SH-SY5Y (cell line): ENCODE data around the gene BRD1.

Experiments
- GATA2 ChIP-seq: IDR thresholded peaks from 2 replicates; pipeline ENCODE4 v1.6.1; 2011; ENCODE audit warnings: mild to moderate bottlenecking, low read depth, low read length
- GATA3 ChIP-seq: IDR thresholded peaks from 2 replicates; pipeline ENCODE4 v1.6.1; 2011; ENCODE audit warnings: low read depth, mild to moderate bottlenecking, low read length, moderate library complexity

The BRD1 gene

DNA sequence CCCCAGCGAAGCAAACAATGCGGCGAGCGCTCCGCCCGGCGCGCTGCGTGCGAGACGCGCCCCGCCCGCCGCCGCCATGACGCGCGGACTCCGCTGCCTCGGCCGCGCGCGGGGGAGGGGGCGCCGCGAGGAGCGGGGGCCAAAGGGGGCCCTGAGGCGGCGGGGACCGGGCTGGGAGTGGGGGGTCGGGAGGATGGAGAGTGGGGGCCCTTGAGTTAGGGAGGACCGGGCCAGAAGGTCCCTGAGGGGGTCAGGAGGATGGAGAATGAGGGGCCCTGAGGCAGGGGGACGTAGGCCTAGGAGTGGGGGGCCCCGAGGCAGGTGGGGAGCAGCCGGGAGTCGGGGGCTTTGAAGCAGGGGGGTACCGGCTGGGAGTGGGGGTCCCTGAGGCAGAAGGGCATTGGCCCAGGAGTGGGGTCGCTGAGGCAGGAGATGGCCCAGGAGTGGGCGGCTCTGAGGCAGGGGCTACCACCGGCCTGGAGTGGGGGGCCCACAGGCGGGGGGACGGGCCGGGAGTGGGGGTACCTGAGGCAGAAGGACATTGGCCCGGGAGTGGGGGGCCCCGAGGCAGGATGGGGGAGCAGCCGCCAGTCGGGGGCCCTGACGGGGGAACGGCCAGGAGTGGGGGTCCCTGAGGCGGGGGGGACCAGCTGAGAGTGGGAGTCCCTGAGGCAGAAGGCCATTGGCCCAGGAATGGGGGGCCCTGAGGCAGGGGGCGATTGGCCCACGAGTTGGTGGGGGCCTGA is at the start of gene BRD1:
Gene BRD1, minus strand, starts transcription at position 21 of the 746 bp plus-strand sequence. CDS start 3,556 bp downstream, outside the sequence.
- no peak for TF ChIP-seq GATA2
- TF ChIP-seq GATA3 = no peak

- TF ChIP-seq GATA3 = no peak
- TF ChIP-seq GATA2 = no peak
Observed at GRCh38 chr22:49873228-49873940, 45.7 kb upstream of the BRD1 start.

DNA sequence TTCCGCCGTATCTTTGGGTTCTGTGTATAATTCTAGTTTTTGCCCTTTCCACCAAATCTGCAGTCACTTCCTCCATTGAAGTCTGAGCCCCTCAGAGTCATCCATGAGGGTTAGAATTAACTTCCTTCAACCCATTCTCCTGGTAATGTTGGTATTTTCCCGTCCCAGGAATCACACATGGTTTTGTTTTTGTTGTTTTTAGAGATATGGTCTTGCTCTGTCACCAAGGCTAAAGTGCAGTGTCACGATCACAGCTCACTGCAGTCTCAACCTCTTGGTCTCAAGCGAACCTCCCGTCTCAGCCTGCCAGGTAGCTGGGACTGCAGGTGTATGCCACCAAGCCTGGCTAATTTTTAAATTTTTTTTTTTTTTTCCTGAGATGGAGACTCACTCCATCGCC is 44.7 kb upstream of the BRD1 start:
- TF ChIP-seq GATA2 (no peak), GATA3 (no peak)

DNA sequence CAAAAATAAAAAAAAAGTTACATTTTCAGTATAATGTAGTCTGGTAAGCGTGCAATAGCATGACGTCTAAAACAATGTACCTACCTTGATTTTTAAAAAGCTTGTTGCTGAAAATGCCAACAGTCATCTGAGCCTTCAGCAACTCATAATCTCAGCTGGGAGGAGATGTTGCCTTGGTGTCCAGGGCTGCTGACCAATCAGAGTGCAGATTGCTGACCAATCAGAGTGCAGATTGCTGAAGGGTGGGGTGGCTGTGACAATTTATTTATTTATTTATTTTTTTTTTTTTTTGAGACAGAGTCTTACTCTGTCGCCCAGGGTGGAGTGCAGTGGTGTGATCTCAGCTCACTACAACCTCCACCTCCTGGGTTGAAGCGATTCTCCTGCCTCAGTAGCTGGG is 43.8 kb upstream of the BRD1 start:
- TF ChIP-seq GATA3 (no peak), GATA2 (no peak)

DNA sequence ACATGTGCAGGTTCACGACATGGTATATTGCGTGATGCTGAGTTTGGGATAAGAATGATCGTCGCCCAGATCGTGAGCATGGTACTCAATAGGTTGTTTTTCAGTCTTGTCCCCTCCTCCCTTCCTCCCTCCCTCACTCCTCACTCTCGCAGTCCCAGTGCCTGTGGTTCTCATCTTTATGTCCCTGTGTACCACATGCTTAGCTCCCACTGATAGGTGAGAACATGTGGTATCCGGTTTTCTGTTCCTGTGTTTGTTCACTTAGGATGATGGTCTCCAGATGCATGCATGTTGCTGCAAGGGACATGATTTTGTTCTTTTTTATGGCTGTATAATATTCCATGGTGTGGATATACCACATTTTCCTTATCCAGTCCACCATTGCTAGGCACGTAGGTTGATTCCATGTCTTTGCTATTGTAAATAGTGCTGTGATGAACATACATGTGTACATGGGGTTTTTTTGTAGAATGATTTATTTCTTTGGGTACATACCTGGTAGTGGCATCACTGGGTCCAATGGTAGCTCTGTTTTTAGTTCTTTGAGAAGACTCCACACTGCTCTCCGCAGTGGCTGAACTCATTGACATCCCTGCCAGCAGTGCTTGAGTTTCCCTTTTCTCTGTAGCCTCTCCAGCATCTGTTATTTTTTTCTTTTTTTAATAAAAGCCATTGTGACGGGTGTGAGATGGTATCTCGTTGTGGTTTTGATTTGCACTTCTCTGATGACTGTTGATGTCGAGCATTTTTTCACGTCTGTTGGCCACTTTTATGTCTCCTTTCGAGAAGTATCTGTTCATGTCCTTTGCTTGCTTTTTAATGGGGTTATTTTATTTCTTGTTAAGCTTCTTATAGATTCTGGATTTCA is 42.4 kb upstream of the BRD1 start:
- TF ChIP-seq GATA2 = no peak
- no peak for TF ChIP-seq GATA3

GRCh38 chr22:49869086-49869830 is 41.6 kb upstream of the BRD1 start:
- TF ChIP-seq GATA3 (no peak), GATA2 (no peak)

DNA sequence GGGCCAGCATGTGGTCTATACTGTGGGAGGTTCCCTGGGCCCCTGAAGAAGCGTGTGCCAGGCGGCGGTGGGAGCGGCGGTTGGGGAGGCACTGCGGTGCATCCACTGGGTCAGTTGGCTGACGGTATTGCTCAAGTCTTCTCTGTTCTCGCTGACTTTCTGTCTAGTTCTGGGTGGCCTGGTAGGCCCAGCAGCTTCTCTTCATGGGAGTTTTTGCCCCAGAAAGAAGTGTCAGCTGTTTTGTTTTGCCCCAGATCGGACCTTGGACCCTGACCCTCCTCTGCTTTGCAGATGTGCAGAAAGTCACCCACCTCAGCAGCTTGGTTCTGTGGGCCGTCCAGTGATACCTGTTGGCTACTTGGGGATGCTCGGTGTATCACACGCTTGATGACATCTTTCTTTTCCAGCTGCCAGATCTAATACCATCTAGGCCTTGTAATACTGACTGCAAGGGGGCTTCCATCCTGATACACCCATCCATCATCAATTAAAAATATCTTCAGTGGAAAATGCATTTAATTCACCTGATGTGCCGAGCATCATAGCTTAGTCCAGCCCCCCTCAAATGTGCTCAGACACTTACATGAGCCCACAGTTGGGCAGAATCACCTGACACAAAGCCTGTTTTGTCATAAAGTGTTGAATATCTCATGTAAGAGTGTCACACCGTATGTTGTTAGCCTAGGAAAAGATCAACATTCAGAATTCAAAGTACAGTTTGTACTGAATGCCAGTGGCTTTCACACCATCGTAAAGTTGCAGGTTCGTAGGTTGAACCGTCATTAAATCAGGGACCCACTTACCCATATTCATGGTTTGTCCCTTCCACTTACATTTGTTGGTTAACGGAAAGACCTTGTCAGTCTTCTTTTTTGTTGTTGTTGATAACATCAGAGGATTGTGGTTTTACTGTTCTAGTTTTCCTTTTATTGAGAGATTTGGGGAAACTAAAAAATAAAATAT is 39.9 kb upstream of the BRD1 start:
- TF ChIP-seq GATA3 (no peak), GATA2 (no peak)

GRCh38 chr22:49866646-49867045 is 39.0 kb upstream of the BRD1 start:
- TF ChIP-seq GATA3 (no peak), GATA2 (no peak)

- TF ChIP-seq GATA3 = no peak
- no peak for TF ChIP-seq GATA2
Observed at GRCh38 chr22:49866134-49866533, 38.5 kb upstream of the BRD1 start.

- no peak for TF ChIP-seq GATA2
- no peak for TF ChIP-seq GATA3
Observed at GRCh38 chr22:49865156-49865555, 37.5 kb upstream of the BRD1 start.

GRCh38 chr22:49863931-49864330 is 36.3 kb upstream of the BRD1 start:
- TF ChIP-seq GATA3 (no peak), GATA2 (no peak)

GRCh38 chr22:49862496-49862776 is 34.8 kb upstream of the BRD1 start:
- no peak for TF ChIP-seq GATA2
- TF ChIP-seq GATA3 = no peak

GRCh38 chr22:49861642-49862495 is 34.2 kb upstream of the BRD1 start:
- TF ChIP-seq GATA2 (no peak), GATA3 (no peak)

DNA sequence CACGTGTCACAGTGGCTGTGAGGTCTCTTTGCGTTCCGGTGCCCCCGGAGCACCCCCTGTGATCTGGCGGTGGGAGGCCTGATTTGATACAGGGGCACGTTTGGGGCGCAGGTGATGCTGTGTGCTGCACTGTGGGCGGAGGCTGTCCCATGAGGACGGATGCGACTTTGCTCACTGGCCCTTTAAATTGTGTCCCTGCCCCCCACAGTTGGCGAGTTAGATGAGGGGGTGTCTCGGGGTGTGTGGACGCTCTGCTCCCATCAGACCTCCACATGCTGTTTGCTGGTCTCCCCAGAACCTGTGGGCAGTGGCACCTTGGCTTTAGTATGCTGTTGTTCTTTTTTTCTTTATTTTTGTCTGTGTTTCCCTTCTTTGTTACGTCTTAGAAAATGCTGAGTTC is 31.2 kb upstream of the BRD1 start:
- TF ChIP-seq GATA3 (no peak), GATA2 (no peak)
